HG02970 (cell line): ENCODE results near the gene TMEM143.
"Not testable (repeated sequence)": the region's sequence is repeated elsewhere in the genome, so short reads cannot be mapped to it uniquely, and the experiment has no call there.

Experiments
- ATAC-seq: cut with Tn5 transposase; IDR thresholded peaks from one replicate; pipeline ENCODE4 v1.9.1; 2021; ENCODE audit warnings: mild to moderate bottlenecking, moderate library complexity, moderate number of reproducible peaks; ENCODE audit not compliant: unreplicated experiment, low FRiP score

TMEM143 gene

DNA sequence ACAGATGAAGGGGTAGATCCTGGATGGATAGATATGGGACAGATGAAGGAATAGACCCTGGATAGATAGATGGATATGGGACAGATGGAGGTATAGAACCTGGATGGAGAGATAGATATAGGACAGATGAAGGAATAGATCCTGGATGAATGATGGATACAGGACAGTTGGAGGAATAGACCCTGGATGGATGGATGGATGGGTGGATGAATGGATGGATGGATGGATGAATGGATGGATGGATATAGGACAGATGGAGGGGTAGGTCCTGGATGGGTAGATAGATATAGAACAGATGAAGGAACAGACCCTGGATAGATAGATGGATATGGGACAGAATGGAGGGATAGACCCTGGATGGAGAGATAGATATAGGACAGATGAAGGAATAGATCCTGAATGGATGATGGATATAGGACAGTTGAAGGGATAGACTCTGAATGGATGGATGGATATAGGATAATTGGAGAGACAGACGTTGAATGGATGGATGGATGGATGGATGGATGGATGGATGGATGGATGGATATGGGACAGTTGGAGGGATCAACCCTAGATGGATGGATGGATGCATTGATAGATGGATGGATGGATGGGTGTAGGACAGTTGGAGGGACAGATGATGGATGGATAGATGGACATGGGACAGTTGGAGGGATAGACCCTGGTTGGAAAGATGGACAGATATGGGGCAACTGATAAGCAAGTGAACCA is 61.7 kb downstream of the TMEM143 start:
- ATAC-seq: no peak

DNA sequence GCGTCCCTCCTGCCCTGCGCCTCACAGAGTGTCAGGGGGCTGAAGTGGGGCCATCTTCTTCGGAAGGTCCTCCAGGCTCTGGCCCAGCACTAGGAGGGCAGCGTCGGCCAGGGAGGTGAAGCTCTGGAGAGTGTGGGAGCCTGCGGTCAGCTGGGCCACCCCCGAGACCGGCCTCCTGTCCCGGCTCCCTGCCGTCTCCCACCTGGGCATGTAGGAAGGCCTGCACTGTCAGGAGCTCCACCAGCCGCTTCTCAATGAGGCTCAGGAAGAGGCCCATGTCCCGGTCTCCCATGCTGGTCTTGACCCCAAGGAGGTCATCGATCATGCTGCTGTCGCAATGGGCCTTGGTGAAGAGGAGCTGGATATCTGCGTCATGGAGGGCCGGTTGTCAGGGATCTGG is 65.8 kb downstream of the TMEM143 start:
- no peak for ATAC-seq

DNA sequence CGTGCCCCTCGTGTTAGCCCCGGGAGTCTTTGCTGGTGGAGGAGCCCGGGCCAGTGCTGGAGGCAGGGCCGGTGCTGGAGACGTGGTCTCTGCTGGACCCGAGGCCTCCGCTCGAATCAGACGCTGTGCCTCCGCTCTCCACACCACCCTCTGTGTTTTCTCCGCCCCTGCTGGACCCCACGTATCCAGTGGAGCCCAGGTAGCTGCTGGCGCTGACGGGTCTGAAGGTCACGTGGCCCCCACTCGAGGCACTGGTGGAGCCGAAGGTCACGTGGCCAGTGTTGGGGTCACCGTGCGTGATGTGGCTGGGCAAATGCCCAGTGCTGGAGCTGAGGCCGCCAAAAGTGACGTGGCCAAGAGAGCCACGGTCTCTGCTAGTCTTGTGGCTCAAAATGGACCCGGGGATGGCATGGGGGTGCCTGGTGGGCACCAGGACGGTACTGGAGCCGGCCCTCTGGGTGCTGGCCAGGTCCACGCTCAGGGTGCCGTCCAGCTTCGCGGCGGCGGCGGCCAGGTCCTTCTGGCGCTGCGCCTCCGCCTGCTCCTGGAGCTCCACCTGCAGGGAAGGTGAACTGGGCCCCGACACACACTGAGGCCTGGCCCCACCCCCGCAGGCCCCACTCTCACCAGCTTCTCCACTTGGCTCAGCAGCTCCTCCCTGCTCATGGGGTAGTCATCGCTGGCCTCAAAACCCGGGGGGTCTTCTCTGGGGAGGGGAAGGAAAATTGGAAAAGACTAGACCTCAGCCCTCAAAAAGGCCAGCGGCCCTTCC is 66.6 kb downstream of the TMEM143 start:
- no peak for ATAC-seq

DNA sequence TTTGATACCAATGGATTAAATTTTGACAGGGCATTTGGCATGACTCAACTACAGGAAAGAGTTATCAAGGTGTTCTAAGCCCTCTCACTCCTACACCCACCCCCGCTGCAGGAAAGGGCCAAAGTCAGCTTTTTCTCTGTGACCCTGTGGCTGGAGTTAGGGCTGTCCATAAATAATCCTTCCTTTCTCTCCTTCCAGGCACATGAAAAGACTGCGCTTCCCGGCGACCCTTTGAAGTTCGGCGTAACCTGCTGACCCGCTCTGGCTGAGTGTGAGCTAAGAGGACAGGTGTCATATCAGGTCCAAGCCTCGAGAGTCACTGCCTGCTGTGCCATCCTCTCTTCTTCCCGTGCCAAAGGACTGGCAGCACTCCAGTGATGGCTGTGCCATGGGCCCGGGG is 68.3 kb downstream of the TMEM143 start:
- no peak for ATAC-seq

DNA sequence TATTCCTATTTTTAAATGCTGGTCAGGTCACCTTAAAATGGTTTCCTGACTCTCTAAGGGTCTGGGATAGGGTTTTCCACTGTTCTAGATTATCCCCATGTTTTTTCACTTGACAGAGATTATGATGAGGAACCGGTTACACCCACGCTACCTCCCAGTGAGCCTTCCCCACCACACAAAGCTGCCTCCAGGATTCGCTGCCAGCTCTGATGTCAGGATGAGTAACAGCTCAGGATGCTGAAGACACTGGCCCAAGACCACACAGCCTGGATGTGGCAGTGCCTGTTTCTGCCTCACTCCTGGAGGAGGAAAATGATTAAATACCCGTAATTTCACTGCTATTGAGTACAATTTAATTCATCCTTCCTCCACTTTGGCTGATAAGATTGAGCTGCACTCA is 70.9 kb downstream of the TMEM143 start:
- ATAC-seq: no peak

DNA sequence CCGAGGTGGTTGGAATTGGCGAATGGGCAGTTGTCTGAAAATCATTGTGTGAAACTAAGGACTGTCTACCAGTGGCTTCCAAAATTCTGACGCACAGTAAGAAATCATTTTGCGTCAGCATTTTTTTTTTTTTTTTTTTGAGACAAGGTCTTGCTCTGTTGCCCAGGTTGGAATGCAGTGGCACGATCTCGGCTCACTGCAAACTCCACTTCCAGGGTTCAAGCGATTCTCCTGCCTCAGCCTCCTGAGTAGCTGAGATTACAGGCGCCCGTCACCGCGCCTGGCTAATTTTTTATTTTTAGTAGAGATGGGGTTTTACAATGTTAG is 72.3 kb downstream of the TMEM143 start:
- ATAC-seq: not testable (repeated sequence)

DNA sequence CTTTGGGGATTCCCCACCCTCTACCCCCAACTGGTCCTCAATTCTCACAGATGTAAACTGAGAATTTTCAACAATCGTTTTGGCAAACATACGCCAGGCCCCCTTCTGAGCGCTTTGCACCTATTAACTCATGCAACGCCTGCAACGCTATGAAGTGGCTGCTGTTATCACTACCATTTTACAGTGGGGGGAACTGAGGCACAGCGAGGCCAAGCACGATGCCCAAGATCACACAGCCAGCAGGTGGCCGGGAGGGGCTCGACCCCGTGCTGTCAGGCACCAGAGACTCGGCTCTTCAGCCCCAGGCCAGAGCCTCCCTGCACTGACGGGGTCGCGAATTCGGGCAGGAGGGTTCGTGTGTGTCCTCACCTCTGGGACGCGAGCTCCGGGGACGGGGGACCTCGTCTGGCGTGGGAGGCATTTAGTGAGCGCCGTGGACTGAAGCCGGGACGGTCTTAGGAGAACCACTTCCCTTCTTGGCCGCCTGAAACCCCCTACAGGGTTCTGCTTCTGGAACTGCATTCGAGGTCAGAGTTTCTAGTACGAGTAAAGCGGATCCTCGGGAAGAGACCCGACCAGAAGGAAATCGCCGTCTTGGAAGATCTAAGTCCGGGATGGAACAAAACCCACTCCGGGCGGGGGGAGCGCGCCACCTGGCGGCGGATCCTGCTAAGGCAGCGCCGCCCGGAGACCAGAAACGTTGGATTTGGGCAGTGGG is 72.8 kb downstream of the TMEM143 start:
- ATAC-seq: no peak

DNA sequence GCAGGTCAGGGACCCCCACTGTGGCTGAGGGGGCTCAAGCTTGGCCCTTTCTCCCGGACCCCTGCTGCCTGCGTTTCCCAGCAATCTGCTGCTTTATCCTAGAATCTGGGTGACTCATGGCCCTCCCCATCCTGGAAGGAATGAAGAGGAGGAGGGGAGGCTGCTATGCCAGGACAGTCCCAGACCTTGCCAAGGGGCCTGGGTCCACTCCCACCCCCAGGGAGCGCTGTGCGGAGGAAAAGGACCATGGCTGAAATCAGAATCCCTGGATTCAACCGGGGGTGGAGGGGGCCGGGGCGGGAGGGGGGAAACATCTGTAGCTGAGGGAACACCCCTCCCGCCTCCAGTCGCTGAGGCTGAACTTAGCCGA is 73.4 kb downstream of the TMEM143 start:
- ATAC-seq: no peak

DNA sequence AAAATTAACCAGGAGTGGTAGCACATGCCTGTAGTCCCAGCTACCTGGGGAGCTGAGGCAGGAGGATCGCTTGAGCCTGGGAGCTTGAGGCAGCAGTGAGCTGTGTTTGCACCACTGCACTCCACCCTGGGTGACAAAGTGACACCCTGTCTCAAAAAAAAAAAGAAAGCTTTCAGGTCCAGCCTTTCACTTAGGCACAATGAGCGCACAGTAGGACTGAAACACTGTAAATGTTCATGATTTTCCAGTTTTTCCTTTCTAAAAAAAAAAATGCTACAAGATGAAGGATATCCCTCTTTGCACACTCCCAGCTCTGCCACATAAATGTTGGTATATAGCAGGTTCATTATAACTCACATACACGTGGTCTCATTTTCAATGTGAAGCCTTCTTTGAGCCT is 76.0 kb downstream of the TMEM143 start:
- ATAC-seq: no peak

DNA sequence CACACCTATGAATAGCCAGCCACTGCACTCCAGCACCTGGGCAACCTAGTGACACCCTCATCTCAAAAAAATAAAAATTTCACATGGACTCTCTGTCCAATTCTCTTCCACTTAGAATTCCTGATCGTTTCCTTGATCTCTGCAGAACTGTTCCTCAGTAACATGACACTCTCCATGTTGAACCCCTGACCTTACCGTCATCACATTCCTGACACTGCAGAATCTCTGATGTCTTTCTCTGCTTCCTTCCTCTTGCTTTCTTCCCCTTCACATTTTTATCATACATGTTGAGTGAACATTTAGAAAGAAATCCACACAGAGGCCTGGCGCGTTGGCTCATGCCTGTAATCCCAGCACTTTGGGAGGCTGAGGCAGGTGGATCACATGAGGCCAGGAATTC is 78.8 kb downstream of the TMEM143 start:
- no peak for ATAC-seq

DNA sequence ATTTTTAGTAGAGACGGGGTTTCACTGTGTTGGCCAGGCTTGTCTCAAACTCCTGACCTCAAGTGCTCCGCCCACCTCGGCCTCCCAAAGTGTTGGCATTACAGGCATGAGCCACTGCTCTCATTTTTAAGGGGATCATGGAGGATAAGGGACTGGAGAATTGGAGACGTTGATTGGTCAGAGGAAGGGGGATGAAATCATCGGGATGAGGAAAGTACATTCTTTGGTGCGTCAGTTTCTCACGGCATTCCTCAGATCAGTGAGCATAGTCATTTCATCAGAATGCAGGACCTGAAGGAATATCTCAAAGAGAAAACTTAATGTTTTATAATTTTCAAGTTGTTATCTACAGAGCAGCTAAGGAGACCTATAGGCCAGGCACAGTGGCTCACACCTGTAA is 79.8 kb downstream of the TMEM143 start:
- ATAC-seq: no peak
